ENCODE measurements around the gene TMEM201.
A peak's percentile ranks its signal among the peaks of the same experiment; 100 is the strongest.

TMEM201 gene

DNA sequence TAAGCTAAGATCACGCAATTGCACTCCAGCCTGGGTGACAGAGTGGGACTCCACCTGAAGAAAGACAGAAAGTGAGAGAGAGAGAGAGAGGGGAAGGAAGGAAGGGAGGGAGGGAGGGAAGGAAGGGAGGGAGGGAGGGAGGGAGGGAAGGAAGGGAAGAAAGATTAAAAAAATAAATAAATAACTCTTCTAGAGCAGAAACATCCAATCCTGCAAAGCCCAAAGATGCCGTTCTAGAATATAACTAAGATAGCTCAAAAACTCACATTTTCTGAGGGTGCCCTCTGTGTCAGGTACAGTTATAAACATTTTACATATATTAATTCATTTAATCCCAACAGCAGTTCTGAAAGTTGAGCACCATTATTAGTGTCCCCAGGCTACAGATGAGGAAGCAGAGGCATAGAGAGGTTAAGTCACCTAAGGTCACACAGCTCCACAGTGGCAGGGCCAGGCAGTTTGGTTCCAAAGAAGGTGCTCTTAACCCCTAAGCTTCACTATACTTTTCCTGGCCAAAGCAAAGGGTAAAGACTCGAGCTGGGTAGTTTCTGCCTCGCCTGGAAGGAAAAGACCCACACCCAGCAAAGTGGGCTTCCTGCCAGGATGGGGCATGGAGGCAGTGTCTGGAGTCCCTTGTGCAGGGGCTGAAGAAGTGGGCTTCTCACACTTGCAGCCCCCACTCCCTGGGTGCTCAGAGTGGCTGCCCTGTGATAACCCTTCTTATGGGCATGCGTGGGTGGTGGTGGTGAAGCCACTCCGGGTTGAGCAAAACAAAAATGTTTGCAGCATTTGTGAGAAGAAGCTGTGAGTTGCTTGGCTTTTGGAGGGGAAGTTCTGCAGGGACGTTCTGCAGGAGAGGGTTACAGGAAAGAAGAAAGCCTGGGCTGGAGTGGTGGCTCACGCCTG lies 54.9 kb downstream of the TMEM201 start:
- no peak for DNase-seq (ENCODE audit: low read depth, low spot score)
- H3K4me3 ChIP-seq (ENCODE audit: low read length) = no peak overlapping the region

DNA sequence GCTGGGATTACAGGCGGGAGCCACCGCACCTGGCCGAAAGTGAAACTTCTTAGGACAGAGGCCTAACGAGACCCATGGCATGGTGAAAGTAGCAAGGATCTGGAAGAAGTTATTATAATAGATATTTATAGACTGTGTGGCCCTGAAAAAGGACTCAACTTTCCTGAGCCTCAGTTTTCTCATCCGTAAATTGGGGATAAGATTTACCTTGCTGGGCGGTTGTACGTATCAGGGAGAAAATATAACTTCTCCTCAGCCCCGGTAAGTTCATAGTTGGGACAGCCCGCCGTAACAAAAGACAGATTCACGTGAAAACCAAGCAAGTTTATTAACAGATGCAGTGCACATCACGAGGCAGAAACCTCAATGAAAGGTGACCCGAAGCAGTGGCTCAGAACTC lies 57.3 kb downstream of the TMEM201 start:
- no peak overlapping the region for H3K4me3 ChIP-seq (ENCODE audit: low read length)
- no peak for DNase-seq (ENCODE audit: low read depth, low spot score)

DNA sequence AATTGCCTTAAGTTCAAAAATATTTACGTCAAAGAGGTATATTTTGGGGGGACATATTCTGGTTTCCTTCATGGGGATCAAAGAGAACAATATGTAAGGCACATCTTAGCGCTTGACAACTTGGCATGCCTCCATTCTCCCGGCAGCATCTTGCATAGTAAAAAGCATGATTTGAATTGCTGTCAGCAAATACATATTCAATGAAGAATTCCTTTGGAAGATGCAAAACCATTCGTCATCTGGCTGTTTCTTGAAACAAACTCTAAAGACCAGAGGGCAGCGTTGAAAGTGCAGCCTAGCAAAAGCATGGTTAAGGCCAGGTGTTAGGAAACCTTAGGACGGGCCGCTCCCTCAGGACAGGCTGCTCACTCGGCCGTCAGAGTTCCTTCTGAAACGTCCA lies 59.5 kb downstream of the TMEM201 start:
- DNase-seq (ENCODE audit: low read depth, low spot score) = no peak

DNA sequence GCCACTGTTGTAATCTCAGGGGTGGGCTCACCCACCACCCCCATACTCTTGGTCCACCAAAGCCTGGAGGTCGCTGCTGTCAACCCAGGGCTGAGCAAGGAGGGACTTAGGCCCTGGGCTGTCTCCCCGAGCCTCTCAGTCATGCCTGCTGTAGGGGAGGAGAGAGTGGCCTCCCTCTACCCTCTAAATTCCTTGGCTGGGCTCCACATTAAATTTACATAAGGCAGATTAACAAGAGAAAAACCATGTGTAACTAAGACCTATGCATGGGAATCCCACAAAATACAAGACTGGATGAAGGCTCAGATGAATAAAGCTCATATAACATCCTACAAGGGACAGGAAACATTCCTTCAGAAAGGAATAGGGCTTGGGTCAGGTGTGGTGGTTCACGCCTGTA lies 61.1 kb downstream of the TMEM201 start:
- no peak for DNase-seq (ENCODE audit: low read depth, low spot score)
- H3K4me3 ChIP-seq (ENCODE audit: low read length) = no peak overlapping the region

More for the DNA sequence above, 59.5 kb downstream of the TMEM201 start:
- no peak overlapping the region for H3K4me3 ChIP-seq (ENCODE audit: low read length)

DNA sequence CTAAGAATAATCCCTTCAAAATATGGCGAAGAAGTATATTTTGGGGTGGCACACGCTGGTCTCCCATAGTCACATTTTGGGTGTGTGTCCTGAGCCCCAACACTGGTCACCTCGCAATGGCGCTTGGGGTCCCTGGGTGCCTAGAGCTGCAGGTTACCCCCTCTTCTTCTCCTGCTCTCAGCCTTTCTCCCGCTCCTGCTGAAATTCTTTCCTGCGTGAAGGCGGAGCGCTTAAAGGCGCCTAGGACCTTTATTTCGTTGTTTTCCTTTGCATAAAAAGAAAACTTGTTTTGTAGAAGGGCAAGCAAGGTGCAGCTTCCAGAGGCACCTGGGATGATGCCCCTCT lies 62.5 kb downstream of the TMEM201 start:
- H3K4me3 ChIP-seq (ENCODE audit: low read length) = peak overlapping the region; percentile 59
- no peak for DNase-seq (ENCODE audit: low read depth, low spot score)

DNA sequence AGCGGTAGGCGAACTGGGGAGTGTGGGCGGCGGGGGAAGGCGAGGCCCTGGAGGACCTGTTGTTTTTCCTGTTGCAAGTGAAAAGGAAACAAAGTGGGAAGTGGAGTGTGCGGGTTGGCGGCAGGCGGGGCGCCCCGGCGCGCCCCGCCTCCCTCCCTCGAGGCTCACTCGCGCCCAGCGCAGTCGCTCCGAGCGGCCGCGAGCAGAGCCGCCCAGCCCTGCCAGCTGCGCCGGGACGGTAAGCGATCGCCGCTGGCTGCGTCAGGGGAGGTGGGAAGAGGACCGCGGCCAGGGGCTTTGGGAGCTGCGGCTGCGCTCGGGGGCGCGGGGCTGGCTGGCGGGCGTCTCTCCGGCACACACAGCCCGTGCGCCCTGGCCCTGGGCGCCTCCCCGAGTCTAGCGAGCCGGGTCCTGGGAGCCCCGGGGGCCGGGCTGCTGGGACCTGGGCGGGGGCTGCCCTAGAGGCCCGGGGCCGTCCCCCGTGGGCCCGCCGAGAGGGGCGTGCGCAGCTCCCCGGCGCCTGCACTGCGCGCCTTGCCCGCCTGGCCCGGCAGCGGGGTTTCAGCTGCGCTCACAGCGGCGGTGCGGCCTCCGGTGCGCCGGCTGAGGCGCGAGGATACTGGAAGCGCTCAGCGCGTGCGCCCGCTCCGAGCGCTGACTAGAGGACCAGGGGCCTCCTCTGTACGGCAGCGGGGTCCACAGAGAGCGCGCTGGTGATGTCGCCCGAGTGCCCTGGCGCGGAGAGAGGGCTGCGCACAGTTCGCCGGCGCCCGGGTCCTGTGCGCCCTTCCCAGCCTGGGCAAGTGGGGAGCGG lies 63.1 kb downstream of the TMEM201 start, which contains the start of gene PIK3CD:
TSS of gene PIK3CD (plus strand) at position 167 of the 814 bp plus-strand sequence. CDS start 58,725 bp downstream, outside the sequence.
- peak within 1 kb of the TSS; percentile 59 for H3K4me3 ChIP-seq (ENCODE audit: low read length)
- DNase-seq (ENCODE audit: low read depth, low spot score) = no peak

DNA sequence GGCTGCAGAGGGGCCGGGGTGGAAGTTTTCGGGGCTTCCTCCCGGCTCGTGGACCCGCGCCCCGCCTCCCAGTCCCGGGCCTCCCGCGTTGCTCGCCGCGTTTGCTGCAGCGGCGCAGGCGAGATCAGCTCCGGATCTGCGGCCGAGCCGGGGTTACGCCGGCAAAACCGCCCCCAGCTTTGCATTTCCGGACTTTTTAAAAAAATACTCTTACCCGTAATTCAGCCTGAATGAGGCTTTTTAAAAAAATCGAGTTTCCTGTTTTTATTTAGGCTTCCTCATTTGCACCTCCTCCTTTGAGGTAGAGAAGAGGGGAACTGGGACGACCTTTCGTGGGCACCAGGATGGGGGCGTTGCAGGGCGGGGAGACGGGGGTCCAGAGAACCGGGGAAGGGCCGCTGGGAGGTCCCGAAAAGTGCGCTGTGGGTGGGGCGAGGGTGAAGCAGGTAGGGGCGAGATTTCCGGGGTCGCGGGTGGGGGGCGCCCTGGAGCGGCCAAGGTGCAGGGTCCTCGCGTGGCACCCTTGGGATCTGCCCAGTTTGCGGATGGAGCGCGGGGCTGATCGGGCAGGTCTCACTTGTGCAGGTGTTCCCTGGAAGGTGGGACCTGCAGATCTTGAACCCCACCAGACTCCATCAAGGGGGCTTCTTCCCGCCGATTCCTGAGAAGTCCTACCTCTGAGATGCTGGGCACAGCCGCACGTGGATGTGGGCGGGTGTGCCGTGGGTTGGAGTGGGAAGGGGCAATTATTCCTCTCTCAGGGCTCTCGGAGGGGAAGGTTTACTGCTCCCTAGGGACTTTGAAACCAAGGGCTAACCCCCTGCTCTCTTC lies 63.9 kb downstream of the TMEM201 start:
- peak; percentile 46 for DNase-seq (ENCODE audit: low read depth, low spot score)
- H3K4me3 ChIP-seq (ENCODE audit: low read length) = peak overlapping the region; percentile 59

DNA sequence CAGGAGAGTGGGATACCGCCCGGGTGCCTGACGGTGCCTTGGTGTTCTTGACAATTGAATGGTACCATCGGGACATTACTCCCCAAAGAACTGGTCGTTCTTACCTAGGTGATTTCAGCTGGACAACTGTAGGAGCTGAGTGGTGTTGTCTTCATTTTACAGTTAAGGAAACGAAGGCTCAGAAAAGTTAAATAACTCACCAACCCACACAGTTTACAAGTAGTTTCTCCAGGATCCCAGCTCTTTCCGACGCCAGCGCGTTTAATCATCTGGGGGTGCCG lies 64.4 kb downstream of the TMEM201 start:
- DNase-seq (ENCODE audit: low read depth, low spot score) = no peak
- no peak overlapping the region for H3K4me3 ChIP-seq (ENCODE audit: low read length)

DNA sequence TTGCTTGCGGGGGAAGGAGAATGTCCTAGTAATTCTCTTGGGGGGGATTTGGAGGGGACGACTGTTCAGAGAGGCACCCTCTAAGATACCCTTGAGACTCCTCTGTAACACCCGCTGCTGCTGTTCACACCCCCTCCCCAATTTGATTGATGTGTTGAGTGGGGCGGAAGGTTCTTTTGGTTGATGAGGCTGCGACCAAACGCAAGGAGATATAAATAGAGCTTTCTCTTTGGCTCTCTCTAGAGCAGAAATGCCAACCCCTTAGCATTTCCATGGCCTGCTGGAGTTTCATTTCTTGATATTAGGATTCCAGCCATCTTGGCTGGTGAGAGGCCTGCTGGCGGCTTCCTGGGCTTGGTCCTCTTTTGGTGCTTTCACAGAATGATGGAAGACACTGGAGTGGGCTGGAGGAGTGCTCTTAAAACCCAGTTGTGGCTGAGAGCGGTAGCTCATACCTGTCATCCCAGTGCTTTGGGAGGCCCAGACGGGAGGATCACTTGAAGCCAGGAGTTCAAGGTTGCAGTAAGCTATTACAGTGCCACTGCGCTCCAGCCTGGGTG lies 64.9 kb downstream of the TMEM201 start:
- DNase-seq (ENCODE audit: low read depth, low spot score) = no peak
- no peak overlapping the region for H3K4me3 ChIP-seq (ENCODE audit: low read length)

DNA sequence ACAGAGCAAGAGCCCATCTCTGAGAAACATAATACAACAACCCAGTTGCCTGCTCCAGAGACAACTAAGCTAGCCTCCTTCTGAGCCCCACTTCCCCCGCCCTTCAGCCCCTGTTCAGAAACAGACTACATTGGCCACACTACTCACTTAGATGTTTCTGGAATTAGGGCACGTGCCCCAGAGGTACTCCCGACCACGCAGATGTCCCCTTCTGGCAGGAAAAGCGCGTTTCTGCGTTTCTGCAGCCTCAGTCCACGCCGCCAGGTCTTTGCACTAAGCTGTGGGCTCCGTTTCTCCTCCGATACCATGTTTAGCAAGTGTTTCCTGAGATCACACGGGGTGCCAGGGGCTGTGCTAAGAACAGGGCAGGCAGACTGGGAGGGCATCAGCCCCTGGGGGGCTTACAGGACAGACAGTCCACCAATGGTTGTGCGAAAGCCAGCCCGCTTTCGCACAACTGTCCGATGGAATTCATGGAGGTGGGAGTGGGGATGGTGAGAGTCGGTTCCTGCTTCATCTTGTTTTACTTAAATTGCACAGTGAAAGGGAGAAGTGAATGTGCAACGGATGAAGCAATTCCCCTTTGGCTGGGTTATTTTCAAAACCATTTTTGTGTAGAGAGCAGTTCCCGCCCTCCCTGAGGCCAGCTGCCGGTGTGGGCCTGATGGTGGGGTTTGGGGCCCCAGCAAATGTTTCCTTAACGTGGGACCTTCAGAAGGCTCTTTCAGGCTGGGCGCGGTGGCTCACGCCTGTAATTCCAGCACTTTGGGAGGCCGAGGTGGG lies 65.5 kb downstream of the TMEM201 start:
- no peak overlapping the region for H3K4me3 ChIP-seq (ENCODE audit: low read length)
- no peak for DNase-seq (ENCODE audit: low read depth, low spot score)

DNA sequence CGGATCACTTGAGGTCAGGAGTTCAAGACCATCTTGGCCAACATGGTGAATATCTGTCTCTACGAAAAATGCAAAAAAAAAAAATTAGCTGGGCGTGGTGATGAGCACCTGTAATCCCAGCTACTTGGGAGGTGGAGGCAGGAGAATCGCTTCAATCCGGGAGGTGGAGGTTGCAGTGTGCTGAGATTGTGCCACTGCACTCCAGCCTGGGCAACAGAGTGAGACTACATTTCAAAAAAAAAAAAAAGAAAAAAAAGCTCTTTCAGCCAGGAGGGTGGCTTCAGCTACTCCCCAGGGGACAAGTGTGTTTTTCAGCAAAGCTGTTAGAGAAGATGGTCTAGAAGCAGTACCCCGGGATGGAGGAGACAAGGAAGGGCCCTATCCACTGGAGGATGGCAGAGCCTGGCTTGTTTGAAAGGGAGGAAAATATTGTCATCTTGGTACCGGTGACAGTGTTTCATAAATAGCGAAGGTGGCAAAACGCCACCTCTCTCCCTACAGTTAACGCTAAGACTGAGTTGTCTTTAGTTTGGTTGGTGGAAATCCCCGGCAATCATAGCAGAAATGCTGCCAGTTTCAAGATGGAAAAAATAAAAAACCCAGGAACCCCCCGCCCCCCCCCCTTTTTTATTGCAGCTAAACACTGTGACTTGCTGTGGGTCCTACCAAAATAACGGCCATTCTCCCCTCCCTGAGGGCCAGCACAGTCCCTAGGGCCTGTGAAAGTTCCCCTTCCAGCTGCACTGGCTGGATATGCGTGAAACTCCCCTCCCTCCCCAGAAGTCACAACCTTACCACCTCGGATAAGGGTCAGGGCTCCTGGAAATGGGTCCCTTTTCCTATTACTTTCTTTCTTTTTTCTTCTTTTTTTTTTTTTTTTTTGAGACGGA lies 66.4 kb downstream of the TMEM201 start:
- DNase-seq (ENCODE audit: low read depth, low spot score) = no peak
- H3K4me3 ChIP-seq (ENCODE audit: low read length) = no peak overlapping the region

DNA sequence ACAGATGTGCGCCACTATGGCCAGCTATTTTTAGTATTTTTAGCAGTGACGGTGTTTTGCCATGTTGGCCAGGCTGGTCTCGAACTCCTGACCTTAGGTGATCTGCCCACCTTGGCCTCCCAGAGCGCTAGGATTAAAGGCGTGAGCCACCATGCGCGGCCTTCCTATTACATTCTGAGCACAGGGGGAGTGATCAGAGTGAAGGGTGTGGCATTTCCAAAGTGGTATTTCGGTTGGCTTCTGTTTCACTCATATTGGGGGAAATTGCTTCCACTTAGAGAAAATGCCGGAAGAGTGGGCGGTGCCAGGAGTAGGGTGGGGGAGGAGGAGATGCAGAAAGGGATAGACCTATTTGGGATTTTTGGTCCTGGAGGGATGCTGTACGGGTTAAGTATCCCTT lies 67.1 kb downstream of the TMEM201 start:
- H3K4me3 ChIP-seq (ENCODE audit: low read length) = no peak overlapping the region
- no peak for DNase-seq (ENCODE audit: low read depth, low spot score)

DNA sequence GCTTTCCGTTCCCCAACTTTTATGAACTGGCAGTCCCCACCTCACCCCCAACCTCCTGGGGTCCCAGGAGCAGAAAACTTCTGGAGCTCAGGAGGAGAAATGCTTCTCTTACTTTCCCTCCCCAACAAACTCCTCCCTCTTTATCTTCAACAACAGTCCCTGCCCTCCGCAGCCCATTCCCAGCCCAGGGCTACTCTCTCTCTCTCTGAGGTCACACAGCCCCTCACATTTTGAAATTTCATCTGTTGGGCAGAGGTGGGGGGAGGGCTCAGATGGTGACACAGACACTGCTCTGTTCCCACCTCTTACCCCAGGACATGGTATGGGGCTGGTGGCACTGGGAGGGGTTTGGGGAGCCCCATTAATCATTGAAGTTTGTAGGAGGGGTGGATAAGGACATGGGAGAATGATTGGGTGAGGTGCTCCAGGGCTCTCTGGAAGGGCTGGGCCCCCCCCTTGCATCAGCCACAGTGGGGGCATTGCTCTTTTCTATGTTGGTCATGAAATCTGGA lies 68.9 kb downstream of the TMEM201 start:
- no peak overlapping the region for H3K4me3 ChIP-seq (ENCODE audit: low read length)
- DNase-seq (ENCODE audit: low read depth, low spot score) = no peak

DNA sequence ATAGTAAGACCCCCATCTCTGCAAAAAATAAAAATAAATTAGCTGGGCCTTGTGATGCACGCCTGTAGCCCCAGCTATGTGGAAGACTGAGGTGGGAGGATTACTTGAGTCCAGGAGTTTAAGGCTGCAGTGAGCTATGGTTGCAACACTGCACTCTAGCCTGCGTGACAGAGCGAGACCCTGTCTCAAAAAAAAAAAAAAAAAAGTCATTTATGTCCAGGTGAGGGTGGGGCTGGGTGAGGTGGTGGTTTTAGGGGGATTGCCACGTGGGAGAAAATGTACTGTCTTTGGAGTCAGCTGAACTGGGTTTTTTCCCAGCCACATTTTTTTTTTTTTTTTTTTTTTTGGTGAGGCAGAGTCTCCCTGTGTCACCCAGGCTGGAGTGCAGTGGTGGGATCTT lies 69.5 kb downstream of the TMEM201 start:
- H3K4me3 ChIP-seq (ENCODE audit: low read length) = no peak overlapping the region
- no peak for DNase-seq (ENCODE audit: low read depth, low spot score)

DNA sequence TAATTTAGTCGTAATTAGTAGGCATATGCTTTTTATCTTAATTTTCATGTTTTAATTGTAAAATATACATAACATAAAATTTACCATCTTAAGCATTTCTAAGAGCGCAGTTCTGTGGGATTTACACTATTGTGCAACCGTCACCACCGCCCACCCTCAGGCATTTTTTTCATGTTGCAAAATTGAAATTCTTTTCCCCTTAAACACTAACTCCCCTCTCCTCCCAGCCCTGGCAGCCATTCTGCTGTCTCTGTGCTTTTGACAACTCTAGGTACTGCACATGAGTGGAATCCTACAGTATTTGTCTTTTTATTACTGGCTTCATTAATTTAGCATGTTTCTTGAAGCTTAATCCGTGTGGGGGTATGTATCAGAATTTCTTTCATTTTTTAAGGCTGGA lies 70.6 kb downstream of the TMEM201 start:
- H3K4me3 ChIP-seq (ENCODE audit: low read length) = no peak overlapping the region
- DNase-seq (ENCODE audit: low read depth, low spot score) = no peak

DNA sequence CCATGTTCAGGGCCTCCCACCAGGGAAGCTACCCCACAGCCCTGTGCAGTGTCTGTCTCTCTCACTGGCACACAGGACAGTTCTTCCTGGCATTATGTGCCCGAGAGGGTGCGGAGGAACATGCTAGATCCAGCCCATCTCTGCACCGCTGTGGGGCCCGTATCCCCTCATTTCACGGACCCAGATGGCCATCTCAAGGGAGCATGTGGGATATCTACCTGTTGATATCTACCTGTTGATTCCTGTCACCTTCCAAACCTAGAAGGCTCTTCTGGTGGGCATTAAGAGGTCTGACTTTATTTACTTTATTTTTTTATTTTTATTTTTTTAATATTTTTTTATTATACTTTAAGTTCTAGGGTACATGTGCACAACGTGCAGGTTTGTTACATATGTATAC lies 74.5 kb downstream of the TMEM201 start:
- H3K4me3 ChIP-seq (ENCODE audit: low read length) = no peak overlapping the region
- DNase-seq (ENCODE audit: low read depth, low spot score) = no peak

All from Jurkat, Clone E6-1 (cell line).